Parathyroid adenoma (tissue), 2 donors: ENCODE data around the gene AXDND1.
A peak's percentile ranks its signal among the peaks of the same experiment; 100 is the strongest.

Experiments
- H2AFZ ChIP-seq: fragments of 300-600 bp; sonication (generic); one replicate; pipeline ENCODE4 v1.7.0; 2017; ENCODE audit warnings: antibody characterized with exemption, mild to moderate bottlenecking
- H3K27ac ChIP-seq: fragments of 300-600 bp; sonication (generic); one replicate; pipeline ENCODE4 v1.7.0; 2017
- H3K27me3 ChIP-seq: fragments of 300-600 bp; sonication (generic); one replicate; pipeline ENCODE4 v1.7.0; 2017; ENCODE audit warnings: low read length; ENCODE audit not compliant: control insufficient read depth, insufficient read depth
- H3K36me3 ChIP-seq: fragments of 300-600 bp; sonication (generic); one replicate; pipeline ENCODE4 v1.7.0; 2017; ENCODE audit warnings: low read length; ENCODE audit not compliant: control insufficient read depth, insufficient read depth
- H3K4me1 ChIP-seq: fragments of 300-600 bp; sonication (generic); one replicate; pipeline ENCODE4 v1.7.0; 2017; ENCODE audit warnings: control low read depth
- H3K4me2 ChIP-seq: fragments of 300-600 bp; sonication (generic); one replicate; pipeline ENCODE4 v1.7.0; 2017; ENCODE audit warnings: low read length
- H3K4me3 ChIP-seq: fragments of 300-600 bp; sonication (generic); one replicate; pipeline ENCODE4 v1.7.0; 2017; ENCODE audit warnings: low read depth, low read length
- H3K79me2 ChIP-seq: fragments of 300-600 bp; sonication (generic); one replicate; pipeline ENCODE4 v1.7.0; 2017; ENCODE audit warnings: control low read depth
- H3K9ac ChIP-seq: fragments of 300-600 bp; sonication (generic); one replicate; pipeline ENCODE4 v1.7.0; 2017; ENCODE audit warnings: mild to moderate bottlenecking
- H3K9me3 ChIP-seq: fragments of 300-600 bp; sonication (generic); one replicate; pipeline ENCODE4 v1.7.0; 2017; ENCODE audit warnings: low read length; ENCODE audit not compliant: control insufficient read depth
- CTCF ChIP-seq: fragments of 300-600 bp; sonication (generic); IDR thresholded peaks from one replicate; pipeline ENCODE4 v1.7.0; 2017; ENCODE audit warnings: antibody characterized with exemption, mild to moderate bottlenecking
- donor health status: primary hyperparathyroidism.

AXDND1 gene

GRCh38 chr1:179365342-179366092, at the start of gene AXDND1:
Gene AXDND1 (plus strand): TSS chr1:179365971. CDS start chr1:179366510, 539 bp downstream.
- TF ChIP-seq CTCF = peak; percentile 20
- peak within 1 kb of the TSS; percentile 72 for H3K4me3 ChIP-seq

GRCh38 chr1:179318491-179318890, 47.3 kb upstream of the AXDND1 start:
- H2AFZ ChIP-seq = no peak overlapping the region
- H3K27ac ChIP-seq = no peak overlapping the region
- no peak overlapping the region for H3K4me3 ChIP-seq
- H3K4me1 ChIP-seq = no peaks in the 10 kb centered on the region
- H3K79me2 ChIP-seq = no peaks in the 10 kb centered on the region
- no peaks in the 10 kb centered on the region for H3K9me3 ChIP-seq
- H3K9ac ChIP-seq = no peak overlapping the region
- no peaks in the 10 kb centered on the region for H3K36me3 ChIP-seq
- H3K27me3 ChIP-seq = no peaks in the 10 kb centered on the region
- TF ChIP-seq CTCF = no peak
- no peak overlapping the region for H3K4me2 ChIP-seq

More at GRCh38 chr1:179365342-179366092, at the start of gene AXDND1:
- Histone ChIP-seq H3K9me3 (no peaks in the 10 kb centered on the region), H2AFZ (peak within 1 kb of the TSS; percentile 97), H3K27ac (peak within 1 kb of the TSS; percentile 96), H3K79me2 (no peaks in the 10 kb centered on the region), H3K4me2 (peak within 1 kb of the TSS; percentile 86), H3K9ac (peak within 1 kb of the TSS; percentile 53), H3K4me1 (no peaks in the 10 kb centered on the region), H3K36me3 (no peaks in the 10 kb centered on the region), H3K27me3 (no peaks in the 10 kb centered on the region)

GRCh38 chr1:179321533-179322216, 44.1 kb upstream of the AXDND1 start:
- H3K4me3 ChIP-seq = no peak overlapping the region
- H3K36me3 ChIP-seq = no peaks in the 10 kb centered on the region
- no peak overlapping the region for H3K27ac ChIP-seq
- H2AFZ ChIP-seq = no peak overlapping the region
- H3K79me2 ChIP-seq = no peaks in the 10 kb centered on the region
- no peaks in the 10 kb centered on the region for H3K4me1 ChIP-seq
- no peak overlapping the region for H3K9ac ChIP-seq
- no peaks in the 10 kb centered on the region for H3K27me3 ChIP-seq
- no peak overlapping the region for H3K4me2 ChIP-seq
- H3K9me3 ChIP-seq = no peaks in the 10 kb centered on the region
- TF ChIP-seq CTCF = no peak

- Histone ChIP-seq H3K27me3 (no peaks in the 10 kb centered on the region), H2AFZ (no peak overlapping the region), H3K9me3 (no peaks in the 10 kb centered on the region), H3K4me1 (no peaks in the 10 kb centered on the region), H3K79me2 (no peaks in the 10 kb centered on the region), H3K9ac (no peak overlapping the region), H3K27ac (no peak overlapping the region), H3K4me3 (no peak overlapping the region), H3K36me3 (no peaks in the 10 kb centered on the region), H3K4me2 (no peak overlapping the region)
- TF ChIP-seq CTCF = no peak
Observed at GRCh38 chr1:179322557-179322956, 43.2 kb upstream of the AXDND1 start.
